GM19455 (cell line): ENCODE results near the gene MET.
"Not testable (repeated sequence)": the region's sequence is repeated elsewhere in the genome, so short reads cannot be mapped to it uniquely, and the experiment has no call there.

Experiments used
- ATAC-seq: cut with Tn5 transposase; IDR thresholded peaks from one replicate; pipeline ENCODE4 v1.9.1; 2021; ENCODE audit not compliant: unreplicated experiment

Gene MET

DNA sequence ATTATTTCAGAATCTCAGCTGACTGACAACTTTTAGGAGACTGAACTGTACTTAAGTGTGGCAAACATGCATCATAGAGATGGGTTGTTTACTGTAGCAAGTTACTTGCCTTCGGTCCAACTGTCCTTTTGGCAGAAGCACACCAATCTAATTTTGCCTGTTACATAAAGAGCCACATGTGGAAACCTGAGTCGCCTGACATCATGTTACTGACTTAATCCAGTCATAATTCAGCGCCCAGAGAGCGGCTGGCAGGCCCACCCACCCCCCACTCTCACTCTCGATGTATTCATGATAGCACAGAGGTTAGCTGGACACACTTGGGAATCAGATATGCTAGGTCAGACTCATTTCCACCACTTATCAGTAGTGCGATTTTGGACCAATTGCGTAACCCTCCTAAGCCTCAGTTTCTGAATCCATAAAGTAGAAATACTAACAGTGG lies 133.1 kb downstream of the MET start:
- no peak for ATAC-seq

DNA sequence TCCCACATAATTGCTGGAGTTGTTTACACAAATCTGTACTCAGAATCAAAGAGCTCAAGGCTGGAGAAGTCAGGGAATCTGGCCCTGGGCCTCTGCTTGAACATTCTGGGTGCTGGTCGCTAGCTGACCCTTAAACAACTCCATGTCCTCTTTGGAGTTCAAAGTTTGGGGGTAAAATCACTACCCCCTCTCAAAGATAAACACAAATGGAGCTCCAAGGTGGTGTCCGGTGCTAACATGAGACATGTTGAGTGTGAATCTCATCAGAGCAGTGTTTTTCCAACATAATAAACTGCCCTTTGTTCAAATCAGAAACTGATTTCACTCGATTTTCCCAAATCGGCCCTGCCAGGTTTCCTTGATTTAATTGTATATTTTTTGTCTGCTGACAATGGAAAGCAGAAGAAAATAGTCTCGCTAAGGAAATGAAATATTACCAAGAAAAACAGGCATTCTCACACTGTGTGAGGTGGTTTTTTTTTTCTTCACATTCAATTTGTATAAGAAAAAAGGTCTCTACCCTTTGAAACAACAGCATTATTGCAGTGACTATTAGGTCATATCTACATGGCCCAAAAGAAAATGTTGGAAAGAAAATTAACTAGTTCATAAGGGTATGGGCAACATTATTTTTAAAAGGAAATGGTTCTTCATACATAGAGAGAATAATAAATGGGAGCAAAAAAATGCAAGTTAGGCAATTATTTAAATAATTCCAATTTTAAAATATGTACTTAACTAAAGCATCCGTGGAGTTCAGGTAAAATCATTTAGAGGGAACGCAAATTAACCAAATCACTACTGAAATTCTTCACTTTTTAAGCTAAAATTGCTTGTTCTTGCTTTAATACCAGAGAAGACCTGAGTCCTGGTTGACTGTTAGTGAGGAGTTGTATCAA lies 134.3 kb downstream of the MET start:
- no peak for ATAC-seq

DNA sequence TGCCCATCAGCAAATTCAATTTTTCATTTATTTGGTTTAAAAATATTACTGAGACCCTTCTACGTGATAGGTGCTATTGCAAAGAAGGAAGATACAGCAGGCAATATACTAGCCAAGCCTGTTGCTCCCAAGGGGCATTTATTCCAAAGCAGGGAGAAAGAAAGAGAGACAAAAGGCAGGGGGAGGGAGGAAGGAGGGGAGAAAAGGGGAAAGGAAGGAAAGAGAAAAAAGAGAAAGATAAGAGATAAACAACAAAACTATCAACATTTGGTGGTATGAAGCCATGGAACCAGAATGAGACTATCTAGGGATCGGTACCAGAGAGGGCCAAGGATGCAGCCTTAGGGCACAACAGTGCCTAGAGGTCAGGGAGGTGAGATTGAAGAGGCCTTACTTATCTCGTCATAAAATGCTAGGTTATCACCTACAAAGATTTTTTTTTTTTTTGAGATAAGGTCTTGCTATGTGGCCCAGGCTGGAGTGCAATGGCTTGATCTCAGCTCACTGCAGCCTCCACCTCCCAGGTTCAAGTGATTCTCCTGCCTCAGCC lies 135.1 kb downstream of the MET start:
- ATAC-seq = no peak

DNA sequence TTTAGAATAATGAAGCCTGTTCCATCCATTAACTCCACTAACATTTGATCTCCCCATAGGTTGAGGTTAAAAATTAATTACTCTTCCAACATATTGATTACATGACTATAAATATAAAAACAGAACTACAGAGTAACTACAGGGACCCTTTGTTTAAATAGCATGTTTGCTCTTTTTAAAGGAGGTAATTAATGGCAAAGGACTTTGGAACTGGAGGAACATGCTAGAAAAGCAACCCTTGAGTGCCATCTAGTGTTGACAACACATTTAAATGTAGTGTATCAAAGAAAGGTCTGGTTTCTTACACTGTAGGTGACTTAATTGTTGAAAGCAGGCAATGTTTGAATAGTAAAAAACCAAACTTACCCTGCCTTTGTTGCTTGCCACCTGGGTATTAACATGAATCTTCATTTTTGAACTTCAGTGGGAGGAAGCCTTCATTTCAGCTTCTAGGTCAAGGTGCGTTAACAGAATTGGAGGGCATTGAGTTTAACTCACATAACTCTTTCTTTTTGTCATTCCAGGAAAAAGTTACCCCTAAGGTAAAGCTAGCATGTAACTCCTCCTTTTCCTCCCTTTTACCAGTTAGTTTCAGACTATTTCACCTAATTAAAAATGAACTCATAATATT lies 137.8 kb downstream of the MET start:
- no peak for ATAC-seq

DNA sequence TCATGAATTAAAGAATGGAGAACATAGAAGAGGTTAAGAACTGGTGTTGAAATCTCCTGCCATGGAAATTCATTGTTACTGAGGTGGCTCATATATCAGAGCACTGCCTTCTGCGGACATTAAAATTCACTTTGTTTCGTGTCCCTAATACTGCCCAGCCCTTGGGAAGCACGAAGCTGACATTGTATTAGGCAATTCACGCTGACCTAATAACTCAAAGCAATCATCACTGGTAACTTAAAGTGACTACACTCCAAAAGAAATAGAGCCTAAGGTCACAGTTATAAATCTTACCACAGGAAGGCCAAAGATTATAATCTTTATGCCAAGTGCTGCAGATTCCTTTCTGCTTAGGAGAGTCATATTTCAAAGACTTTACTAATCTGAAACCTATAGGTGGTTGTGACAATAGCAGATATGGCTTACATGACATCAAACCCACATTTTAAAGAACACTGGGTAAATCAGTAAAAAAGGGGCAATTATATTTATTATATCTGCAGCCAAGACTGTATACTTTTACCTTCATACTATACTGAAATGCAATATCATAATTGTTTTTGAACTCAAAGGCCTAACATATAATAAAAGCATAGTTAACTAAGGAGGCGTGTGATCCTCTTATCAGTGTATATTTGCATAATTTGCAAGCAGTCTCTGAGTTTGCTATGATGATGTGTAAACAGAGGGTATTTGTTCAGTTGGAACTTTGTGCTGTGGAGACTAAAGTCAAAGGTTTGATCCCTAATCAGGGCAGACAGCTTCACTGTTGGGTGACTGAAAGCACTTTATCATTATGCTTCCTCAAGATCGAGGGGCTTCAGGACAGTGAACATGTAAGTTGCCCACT lies 138.5 kb downstream of the MET start:
- no peak for ATAC-seq

DNA sequence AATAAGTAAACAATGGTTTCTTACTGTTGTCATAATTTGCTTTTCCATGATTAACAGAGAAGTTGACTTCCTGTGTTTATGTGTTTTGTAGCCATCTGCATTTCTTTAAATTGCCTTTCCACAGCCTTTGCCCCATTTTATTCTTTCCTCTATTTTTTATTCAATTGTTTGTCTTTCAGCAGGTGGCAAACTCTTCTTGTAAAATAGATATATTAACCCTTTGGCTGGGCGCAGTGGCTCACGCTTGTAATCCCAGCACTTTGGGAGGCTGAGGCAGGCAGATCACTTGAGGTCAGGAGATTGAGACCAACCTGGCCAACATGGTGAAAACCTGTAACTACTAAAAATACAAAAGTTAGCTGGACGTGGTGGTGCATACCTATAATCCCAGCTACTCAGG lies 139.8 kb downstream of the MET start:
- no peak for ATAC-seq

DNA sequence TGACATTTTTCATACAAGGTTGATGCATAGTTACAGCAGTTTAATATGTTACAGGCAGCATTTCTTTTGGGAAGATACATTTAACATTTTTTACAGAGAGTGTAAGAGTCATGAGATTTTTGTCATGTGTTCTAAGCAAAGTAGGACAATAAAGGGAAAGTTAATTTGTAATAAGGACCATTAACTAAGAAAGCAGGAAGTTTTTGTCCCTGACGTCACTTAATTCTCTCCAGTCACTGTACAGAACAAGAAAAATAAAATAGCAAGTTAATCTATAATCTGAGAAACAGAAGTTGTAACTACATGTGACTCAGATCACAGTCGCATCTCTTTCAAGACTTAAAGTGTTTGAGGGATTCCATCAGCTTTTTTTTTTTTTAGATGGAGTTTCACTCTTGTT lies 140.9 kb downstream of the MET start:
- no peak for ATAC-seq

DNA sequence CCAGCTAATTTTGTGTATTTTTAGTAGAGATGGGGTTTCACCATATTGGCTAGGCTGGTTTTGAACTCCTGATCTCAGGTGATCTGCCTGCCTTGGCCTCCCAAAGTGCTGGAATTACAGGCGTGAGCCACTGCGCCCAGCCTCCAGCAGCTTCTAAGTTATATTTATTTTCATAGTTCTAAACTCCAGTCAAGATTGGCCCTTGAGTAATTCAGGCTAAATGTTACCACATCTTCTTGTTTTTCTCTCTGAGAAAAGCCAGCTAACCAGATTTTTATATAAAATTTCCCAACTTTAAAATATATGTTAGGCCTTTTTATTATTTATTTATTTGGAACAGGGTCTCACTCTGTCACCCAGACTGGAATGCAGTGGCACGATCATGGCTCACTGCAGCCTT lies 141.4 kb downstream of the MET start:
- ATAC-seq = not testable (repeated sequence)

DNA sequence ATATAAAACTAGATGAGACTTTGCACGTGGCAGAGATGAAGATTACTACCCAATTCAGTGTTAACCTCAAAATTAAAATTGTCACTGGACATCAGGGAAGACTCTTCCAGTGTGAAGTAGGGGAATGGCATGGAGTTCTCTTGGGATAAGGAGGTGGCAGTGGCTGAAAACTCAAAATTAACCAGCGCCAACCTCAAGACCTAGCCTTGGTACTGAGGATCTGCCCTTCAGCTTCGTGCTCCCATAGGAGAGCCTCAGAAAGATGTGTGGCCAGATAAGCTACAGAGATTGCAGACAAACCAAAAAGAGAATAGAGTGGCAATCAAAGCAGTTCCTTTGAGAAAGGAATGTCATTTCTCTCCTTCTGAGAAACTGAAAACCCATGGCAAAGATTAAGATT lies 143.0 kb downstream of the MET start:
- ATAC-seq = no peak

DNA sequence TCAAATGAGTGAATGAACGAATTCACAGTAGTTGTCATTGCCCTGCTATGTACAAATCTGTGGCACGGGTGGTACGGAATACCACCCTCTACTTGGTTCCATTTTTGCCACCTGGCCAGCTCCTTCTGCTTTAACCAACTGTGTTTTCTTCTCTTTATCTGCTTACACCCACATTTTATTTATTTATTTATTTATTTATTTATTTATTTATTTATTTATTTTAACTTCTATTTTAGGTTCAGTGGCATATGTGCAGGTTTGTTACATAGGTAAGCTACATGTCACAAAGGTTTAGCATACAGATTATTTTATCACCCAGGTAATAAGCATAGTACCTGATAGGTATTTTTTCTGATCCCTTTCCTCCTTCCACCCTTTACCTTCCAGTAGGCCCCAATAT lies 148.2 kb downstream of the MET start:
- no peak for ATAC-seq

DNA sequence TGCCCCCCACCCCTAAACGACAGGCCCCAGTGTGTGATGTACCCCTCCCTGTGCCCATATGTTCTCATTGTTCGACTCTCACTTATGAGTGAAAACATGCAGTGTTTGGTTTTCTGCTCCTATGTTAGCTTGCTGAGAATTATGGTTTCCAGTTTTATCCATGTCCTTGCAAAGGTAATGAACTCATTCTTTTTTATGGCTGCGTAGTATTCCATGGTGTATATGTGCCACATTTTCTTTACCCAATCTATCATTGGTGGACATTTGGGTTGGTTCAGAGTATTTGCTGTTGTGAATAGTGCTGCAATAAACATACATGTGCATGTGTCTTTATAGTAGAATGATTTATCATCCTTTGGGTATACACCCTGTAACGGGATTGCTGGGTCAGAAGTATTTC lies 149.7 kb downstream of the MET start:
- not testable (repeated sequence) for ATAC-seq

DNA sequence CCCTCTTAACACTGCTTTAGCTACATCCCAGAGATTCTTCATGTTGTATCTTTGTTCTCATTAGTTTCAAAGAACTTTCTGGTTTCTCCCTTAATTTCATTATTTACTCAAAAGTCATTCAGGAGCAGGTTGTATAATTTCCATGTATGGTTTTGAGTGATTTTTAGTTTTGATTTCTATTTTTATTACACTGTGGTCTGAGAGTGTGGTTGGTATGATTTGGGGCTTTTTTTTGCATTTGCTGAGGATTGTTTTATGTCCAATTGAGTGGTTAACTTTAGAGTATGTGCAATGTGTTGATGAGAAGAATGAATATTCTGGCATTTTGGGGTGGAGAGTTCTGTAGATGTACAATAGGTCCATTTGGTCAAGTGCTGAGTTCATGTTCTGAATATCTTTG lies 152.5 kb downstream of the MET start:
- no peak for ATAC-seq

DNA sequence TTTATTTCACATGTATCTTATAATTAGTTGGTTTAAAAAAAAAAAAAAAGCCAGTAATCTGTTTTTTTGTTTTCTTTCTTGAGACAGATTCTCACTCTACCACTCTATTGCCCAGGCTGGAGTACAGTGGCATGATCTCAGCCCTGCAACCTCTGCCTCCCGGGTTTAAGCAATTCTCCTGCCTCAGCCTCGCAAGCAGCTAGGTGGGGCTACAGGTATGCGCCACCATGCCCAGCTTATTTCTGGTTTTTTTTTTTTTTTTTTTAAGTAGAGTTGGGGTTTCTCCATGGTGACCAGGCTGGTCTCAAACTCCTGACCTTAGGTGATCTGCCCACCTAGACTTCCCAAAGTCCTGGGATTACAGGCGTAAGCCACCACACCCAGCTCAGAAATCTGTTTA lies 156.3 kb downstream of the MET start:
- ATAC-seq = no peak

DNA sequence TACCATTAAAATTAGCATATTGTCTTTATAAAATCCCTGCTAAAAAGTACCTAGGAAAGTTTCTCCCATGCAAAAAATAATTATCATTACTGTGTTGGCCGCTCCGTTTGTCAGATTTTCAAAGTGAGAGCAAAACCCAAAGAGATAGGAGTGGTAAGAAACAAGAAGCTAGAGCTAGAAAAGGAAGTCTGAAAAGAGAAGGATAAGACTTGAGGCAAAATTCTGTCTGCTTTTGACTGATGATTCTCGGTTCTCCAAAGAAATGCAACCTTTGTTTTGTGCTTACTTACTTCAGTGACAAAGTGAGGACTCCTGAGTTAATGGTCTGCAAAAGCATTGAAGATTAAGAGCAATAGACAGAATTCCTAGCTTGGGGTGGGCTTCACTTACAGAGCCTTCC lies 157.0 kb downstream of the MET start:
- ATAC-seq = no peak

DNA sequence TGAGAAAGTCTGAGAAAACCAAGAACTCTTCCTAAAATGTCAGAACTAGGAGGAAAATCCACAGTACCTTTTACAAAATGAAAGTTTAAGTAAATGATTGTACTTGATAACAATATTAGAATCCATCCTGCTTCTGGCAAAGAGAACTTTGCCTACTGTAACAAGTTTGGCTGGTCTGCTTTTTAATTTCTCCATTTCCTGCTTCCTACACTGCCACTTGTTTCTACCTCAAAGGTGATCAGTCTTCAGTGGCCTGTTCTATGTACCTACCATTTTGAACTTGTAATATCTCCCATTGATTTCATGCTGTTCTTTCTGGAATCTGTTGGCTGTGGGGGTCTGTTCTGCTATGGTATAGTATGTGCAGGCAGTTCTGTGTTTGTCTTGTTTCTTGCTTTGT lies 157.5 kb downstream of the MET start:
- ATAC-seq = no peak

DNA sequence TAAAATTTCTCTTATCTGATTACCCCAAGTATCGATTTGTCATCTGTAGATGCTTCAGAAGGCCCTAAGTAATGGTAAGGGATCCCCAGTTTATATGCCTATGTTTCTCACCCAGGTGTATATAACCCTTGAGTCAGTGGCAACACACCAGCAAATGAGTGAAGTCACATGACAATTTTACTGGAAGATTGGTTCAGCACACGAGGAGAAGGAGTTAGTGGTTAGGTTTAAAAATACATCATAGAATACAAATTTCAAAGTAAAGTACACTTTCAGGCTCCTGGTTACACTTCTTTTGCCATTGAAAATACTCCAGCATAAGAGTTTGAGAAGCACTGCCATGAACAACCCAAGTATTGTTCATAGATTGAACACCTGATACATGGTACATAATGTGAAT lies 160.7 kb downstream of the MET start:
- ATAC-seq = no peak

DNA sequence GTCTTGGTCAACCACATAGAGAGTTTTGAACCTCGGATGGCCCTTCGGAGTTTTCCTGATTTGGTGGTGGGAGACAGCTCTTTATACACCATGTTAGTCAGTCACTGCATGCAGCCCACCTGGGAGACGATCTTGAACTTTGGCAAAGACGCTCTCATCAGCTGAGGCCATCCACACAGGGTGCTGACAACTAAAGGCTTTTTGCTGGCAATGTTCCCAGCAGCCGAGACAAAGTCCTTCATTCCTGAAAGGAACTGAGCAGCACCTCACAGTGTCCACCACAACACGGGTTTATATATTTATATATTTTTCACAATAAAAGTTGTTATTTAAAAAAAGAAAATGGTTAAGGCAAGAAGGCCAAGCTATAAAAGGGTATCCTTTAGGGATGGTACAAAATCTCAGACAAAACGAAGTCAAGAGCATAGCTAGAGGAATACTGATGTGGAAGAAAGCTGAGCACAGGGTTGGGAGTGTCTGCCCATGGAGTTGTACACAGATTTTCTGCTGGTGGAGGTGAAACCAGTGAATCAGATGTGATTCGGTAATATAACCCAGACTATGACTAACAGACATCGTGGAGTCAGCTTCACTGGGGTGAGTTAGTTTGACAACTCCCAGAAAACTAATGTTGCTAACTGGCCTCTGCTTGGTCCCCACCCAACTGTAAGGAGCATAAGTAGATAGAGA lies 163.0 kb downstream of the MET start:
- no peak for ATAC-seq

DNA sequence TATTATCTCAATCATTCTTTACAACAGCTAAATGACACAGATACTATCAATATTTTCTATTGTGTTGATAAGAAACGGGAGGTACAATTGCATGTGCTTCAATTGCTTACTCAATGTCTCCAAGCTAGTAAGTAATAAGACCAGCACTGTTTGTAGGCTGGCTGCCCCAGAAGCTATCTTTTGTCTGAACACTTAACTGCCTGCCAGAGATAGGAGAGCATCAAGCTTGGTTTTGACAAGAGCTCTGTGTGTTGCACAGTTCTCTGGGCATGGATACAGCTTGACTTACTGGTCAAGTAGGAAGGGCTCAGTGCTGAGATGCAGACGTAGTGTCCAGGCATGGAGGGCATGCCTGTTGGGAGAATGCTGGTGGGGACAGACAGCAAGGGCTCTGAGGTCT lies 164.1 kb downstream of the MET start:
- ATAC-seq = no peak

DNA sequence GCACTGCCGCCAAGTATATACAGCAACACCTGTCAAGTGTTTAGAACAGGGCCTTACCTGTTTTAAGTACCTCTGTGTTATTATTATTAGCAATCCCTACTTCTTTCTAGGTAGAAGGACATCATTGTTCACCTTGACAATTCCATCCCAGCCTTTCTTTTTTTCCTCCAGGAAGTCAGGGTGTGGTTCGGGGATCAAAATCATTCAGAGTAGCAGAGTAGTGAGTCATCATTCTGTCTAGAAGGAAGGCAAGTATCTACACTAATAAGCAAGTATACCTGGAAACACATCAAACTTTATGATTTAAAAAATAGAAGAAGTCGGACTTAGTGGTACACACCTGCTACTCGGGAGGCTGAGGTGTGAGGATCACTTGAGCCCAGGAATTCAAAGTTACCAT lies 164.9 kb downstream of the MET start:
- no peak for ATAC-seq

DNA sequence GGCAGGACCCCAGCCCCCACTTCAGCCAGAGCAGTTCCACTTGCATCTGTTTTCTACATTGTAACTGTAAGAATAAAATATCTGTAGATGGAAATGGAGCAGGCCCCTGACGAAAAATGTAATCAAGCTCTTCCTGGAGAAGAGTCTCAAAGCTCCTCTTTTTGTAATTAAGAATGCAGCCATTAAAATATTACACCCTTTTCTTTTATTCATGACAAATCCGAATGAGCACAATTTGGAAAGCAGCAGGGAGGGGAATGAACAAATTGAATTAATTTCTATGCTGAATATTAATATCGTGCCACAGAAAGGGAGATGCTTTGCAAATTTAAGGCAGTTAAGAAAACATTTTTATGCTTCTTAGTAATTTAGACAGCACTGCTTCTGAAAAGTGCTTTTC lies 165.6 kb downstream of the MET start:
- no peak for ATAC-seq

DNA sequence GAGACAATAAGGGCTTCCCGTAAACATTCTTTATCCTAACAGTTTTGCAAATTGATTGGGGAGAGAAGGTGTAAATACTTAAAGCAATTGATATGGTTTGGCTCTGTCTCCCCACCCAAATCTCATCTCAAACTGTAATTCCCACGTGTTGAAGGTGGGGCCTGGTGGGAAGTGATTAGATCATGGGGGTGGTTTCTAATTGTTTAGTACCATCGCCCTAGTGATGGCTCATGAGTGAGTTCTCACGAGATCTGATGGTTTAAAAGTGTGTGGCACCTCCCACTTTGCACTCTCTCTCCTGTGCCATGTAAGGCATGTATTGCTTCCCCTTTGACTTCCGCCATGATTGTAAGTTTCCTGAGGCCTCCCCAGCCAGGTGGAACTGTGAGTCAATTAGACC lies 168.3 kb downstream of the MET start:
- ATAC-seq = no peak
